ENCODE measurements around the gene TNRC6C.

Gene TNRC6C

DNA sequence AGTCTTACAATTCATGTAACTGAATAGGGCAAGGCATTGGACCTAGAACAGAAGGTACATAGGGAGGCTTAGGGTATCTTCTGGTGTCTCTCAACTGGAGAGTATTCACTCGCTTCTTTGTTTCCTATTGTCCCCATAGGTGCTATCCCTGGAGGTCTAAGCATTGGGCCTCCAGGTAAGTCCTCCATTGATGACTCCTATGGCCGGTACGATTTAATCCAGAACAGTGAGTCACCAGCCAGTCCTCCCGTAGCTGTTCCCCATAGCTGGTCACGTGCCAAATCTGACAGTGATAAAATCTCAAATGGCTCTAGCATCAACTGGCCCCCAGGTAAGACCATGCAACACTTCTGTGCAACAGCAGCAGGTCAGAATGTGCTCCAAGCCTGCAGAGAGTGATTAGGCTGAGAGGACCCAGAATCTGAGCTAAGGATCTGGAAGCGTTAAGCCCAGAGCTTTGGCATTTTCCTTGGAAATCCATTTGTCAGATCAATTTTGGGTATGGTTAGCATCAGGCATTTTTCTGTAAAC is 134.4 kb downstream of the TNRC6C start:
- DNase-seq (ENCODE audit: low read depth, low spot score) = no peak
- no peak for TF ChIP-seq CTCF (IDR thresholded peaks at IDR 0.05; ENCODE audit: low read depth, low read length)
- in situ Hi-C loops (cut with HindIII; ENCODE audit: low sequenced_read_pairs) = no loop called here
- no peak overlapping the region for H3K4me3 ChIP-seq (ENCODE audit: low read depth, low read length)

GRCh38 chr17:78095035-78095434 is 136.5 kb downstream of the TNRC6C start:
- TF ChIP-seq CTCF (IDR thresholded peaks at IDR 0.05; ENCODE audit: low read depth, low read length) = no peak
- in situ Hi-C loops (cut with HindIII; ENCODE audit: low sequenced_read_pairs) = no loop called here
- no peak overlapping the region for H3K4me3 ChIP-seq (ENCODE audit: low read depth, low read length)
- DNase-seq (ENCODE audit: low read depth, low spot score) = no peak

DNA sequence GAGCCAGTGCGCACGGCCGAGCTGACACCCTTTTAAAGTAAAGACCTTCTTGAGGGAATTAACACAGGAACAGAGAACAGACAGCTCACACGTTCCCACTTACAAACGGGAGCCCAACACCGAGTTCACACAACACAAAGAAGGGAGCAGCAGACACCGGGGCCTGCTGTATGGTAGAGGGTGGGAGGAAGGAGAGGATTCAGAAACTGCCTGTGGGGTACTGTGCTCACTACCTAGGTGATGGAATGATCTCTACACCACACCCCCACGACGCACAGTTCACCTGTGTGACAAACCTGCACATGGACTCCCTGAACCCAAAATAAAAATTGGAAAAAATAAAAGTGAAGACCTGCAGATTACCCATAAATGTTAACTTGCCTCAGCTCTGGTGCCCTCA is 137.6 kb downstream of the TNRC6C start:
- DNase-seq (ENCODE audit: low read depth, low spot score) = no peak
- in situ Hi-C loops (cut with HindIII; ENCODE audit: low sequenced_read_pairs) = no loop called here
- no peak for TF ChIP-seq CTCF (IDR thresholded peaks at IDR 0.05; ENCODE audit: low read depth, low read length)
- H3K4me3 ChIP-seq (ENCODE audit: low read depth, low read length) = no peak overlapping the region

DNA sequence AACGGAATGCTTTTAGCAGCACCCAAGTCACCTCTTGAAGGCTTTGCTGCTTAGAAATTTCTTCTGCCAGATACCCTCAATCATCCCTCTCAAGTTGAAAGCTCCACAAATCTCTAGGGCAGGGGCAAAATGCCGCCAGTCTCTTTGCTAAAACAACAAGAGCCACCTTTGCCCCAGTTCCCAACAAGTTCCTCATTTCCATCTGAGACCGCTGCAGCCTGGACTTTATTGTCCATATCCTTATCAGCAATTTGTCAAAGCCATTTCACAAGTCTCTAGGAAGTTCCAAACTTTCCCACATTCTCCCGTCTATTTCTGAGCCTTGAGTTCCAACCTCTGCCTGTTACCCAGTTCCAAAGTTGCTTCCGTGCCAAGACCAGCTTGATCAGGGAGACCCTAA is 142.6 kb downstream of the TNRC6C start:
- no peak for DNase-seq (ENCODE audit: low read depth, low spot score)
- TF ChIP-seq CTCF (IDR thresholded peaks at IDR 0.05; ENCODE audit: low read depth, low read length) = no peak
- no peak overlapping the region for H3K4me3 ChIP-seq (ENCODE audit: low read depth, low read length)
- in situ Hi-C loops (cut with HindIII; ENCODE audit: low sequenced_read_pairs) = no loop called here

GRCh38 chr17:78101542-78101941 is 143.0 kb downstream of the TNRC6C start:
- no peak for TF ChIP-seq CTCF (IDR thresholded peaks at IDR 0.05; ENCODE audit: low read depth, low read length)
- no peak overlapping the region for H3K4me3 ChIP-seq (ENCODE audit: low read depth, low read length)
- DNase-seq (ENCODE audit: low read depth, low spot score) = no peak
- in situ Hi-C loops (cut with HindIII; ENCODE audit: low sequenced_read_pairs) = no loop called here

- H3K4me3 ChIP-seq (ENCODE audit: low read depth, low read length) = no peak overlapping the region
- in situ Hi-C loops (cut with HindIII; ENCODE audit: low sequenced_read_pairs) = no loop called here
- DNase-seq (ENCODE audit: low read depth, low spot score) = no peak
- TF ChIP-seq CTCF (IDR thresholded peaks at IDR 0.05; ENCODE audit: low read depth, low read length) = no peak
Observed at GRCh38 chr17:78103311-78103710, 144.8 kb downstream of the TNRC6C start.

DNA sequence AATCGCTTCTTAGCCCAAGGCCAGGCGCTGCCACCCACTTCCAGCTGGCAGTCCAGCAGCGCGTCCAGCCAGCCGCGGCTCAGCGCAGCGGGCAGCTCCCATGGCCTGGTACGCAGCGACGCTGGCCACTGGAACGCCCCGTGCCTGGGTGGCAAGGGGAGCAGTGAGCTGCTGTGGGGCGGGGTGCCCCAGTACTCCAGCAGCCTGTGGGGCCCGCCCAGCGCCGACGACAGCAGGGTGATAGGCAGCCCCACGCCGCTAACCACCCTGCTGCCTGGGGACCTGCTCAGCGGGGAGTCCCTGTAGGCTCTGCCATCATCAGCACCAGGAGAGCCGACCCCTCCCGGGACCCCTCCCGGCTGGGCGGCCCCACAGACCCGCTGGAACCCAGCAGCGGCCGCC is 146.0 kb downstream of the TNRC6C start:
- DNase-seq (ENCODE audit: low read depth, low spot score) = no peak
- TF ChIP-seq CTCF (IDR thresholded peaks at IDR 0.05; ENCODE audit: low read depth, low read length) = no peak
- no peak overlapping the region for H3K4me3 ChIP-seq (ENCODE audit: low read depth, low read length)
- in situ Hi-C loops (cut with HindIII; ENCODE audit: low sequenced_read_pairs) = no loop called here
